ENCODE data around the gene NPFFR1. TPM values are rescaled to one million over a fixed set of nuclear protein-coding genes. Genes with fewer than 3 reads are reported as not detected.

Gene NPFFR1
- total RNA-seq, 1 donor from 2014 or later = not detected

GRCh38 chr10:70206762-70207161 lies 77.0 kb downstream of the NPFFR1 start:
- DNase-seq (ENCODE audit: low read depth, low spot score) = no peak
- no peak overlapping the region for H3K27ac Mint-ChIP-seq (ENCODE audit: unreplicated experiment)
- no peak for TF ChIP-seq CTCF (conservative IDR thresholded peaks at IDR 0.05)
- peaks cover 7% of the 10 kb centered on the region for H3K36me3 Mint-ChIP-seq (ENCODE audit: low read depth)
- H3K9me3 Mint-ChIP-seq = no peaks in the 10 kb centered on the region
- no peaks in the 10 kb centered on the region for H3K27me3 Mint-ChIP-seq (ENCODE audit: low read depth)
- no peak overlapping the region for H3K4me3 Mint-ChIP-seq
- no peaks in the 10 kb centered on the region for H3K4me1 Mint-ChIP-seq

DNA sequence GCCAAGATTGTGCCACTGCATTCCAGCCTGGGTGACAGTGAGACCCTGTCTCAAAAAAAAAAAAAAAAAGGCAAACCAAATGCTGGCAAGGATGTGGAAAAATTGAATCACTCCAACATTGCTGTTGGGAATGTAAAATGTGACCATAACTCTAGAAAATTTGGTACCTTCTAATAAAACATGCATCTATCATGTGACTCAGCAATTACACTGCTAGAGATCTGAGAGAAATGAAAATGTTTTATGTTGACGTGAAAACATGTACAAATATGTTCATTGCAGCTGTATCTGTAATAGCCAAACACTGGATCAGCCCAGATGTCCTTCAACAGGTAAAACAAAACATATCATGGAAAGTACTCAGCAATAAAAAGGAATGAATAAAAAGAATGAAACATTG lies 82.7 kb downstream of the NPFFR1 start:
- H3K27ac Mint-ChIP-seq (ENCODE audit: unreplicated experiment) = no peak overlapping the region
- no peak for DNase-seq (ENCODE audit: low read depth, low spot score)
- peaks cover 49% of the 10 kb centered on the region for H3K36me3 Mint-ChIP-seq (ENCODE audit: low read depth)
- no peak overlapping the region for H3K4me3 Mint-ChIP-seq
- H3K27me3 Mint-ChIP-seq (ENCODE audit: low read depth) = no peaks in the 10 kb centered on the region
- peaks cover 5% of the 10 kb centered on the region for H3K9me3 Mint-ChIP-seq
- no peaks in the 10 kb centered on the region for H3K4me1 Mint-ChIP-seq
- TF ChIP-seq CTCF (conservative IDR thresholded peaks at IDR 0.05) = no peak

GRCh38 chr10:70198696-70199466 lies 84.9 kb downstream of the NPFFR1 start:
- Mint-ChIP-seq H3K27me3 (ENCODE audit: low read depth) (no peaks in the 10 kb centered on the region), H3K9me3 (peaks cover 5% of the 10 kb centered on the region), H3K27ac (ENCODE audit: unreplicated experiment) (no peak overlapping the region), H3K36me3 (ENCODE audit: low read depth) (peaks cover 43% of the 10 kb centered on the region), H3K4me1 (no peaks in the 10 kb centered on the region), H3K4me3 (no peak overlapping the region)
- TF ChIP-seq CTCF (conservative IDR thresholded peaks at IDR 0.05) = no peak
- DNase-seq (ENCODE audit: low read depth, low spot score) = no peak

Other genes starting within 250 kb of the NPFFR1 start
- 149 and 155 TPM in 2 replicates for gene MACROH2A2, start 231.2 kb downstream of the NPFFR1 start, total RNA-seq
- 2.8 TPM in 2 replicates for gene AIFM2, start 151.2 kb downstream of the NPFFR1 start, total RNA-seq
- gene TYSND1, start 137.3 kb downstream of the NPFFR1 start, total RNA-seq = 17.6 and 17.7 TPM in 2 replicates
- gene SAR1A, start 113.5 kb downstream of the NPFFR1 start, total RNA-seq = 120 and 124 TPM in 2 replicates
- 174 and 179 TPM in 2 replicates for gene PPA1, start 50.6 kb downstream of the NPFFR1 start, total RNA-seq
- 24.9 and 25.8 TPM in 2 replicates for gene LRRC20, start 98.6 kb upstream of the NPFFR1 start, total RNA-seq
- gene EIF4EBP2, start 120.1 kb upstream of the NPFFR1 start, total RNA-seq = 155 and 163 TPM in 2 replicates
- not detected in 2 replicates for gene NODAL, start 157.7 kb upstream of the NPFFR1 start, total RNA-seq
- gene PALD1, start 194.8 kb upstream of the NPFFR1 start, total RNA-seq = 14.1 and 14.3 TPM in 2 replicates